Stimulated activated CD8-positive, alpha-beta memory T cell treated with anti-CD3 and anti-CD28 coated beads, Interleukin-15, amount 100 ng/mL, for 1 hour (primary cell): ENCODE results near the gene NAT9.

ENCODE experiments used
- DNase-seq: peaks from one replicate; pipeline ENCODE4 v3.0.0-alpha.2; 2020; ENCODE audit warnings: low read depth

Gene NAT9

GRCh38 chr17:74744714-74745547 is 31.2 kb downstream of the NAT9 start:
- peak; percentile 70 for DNase-seq

- no peak for DNase-seq
Observed at GRCh38 chr17:74744349-74744713, 31.8 kb downstream of the NAT9 start.

GRCh38 chr17:74743755-74744154 is 32.4 kb downstream of the NAT9 start:
- DNase-seq: no peak

- no peak for DNase-seq
Observed at GRCh38 chr17:74742978-74743545, 33.1 kb downstream of the NAT9 start.

- DNase-seq: no peak
Observed at GRCh38 chr17:74742153-74742515, 34.0 kb downstream of the NAT9 start.

GRCh38 chr17:74740641-74741387 is 35.3 kb downstream of the NAT9 start:
- no peak for DNase-seq

- no peak for DNase-seq
Observed at GRCh38 chr17:74740173-74740572, 36.0 kb downstream of the NAT9 start.

- DNase-seq: no peak
Observed at GRCh38 chr17:74739227-74739831, 36.8 kb downstream of the NAT9 start.

GRCh38 chr17:74738051-74738996 is 37.8 kb downstream of the NAT9 start:
- DNase-seq: peak; percentile 50

GRCh38 chr17:74737299-74738050 is 38.7 kb downstream of the NAT9 start:
- DNase-seq: peak; percentile 30

- DNase-seq: no peak
Observed at GRCh38 chr17:74736513-74737298, 39.4 kb downstream of the NAT9 start, which contains the start of gene RAB37. RAB37 (plus strand) TSS chr17:74737256; CDS start chr17:74737273, 17 bp downstream.

- no peak for DNase-seq
Observed at GRCh38 chr17:74734256-74734655, 41.9 kb downstream of the NAT9 start.

GRCh38 chr17:74733365-74734122 is 42.6 kb downstream of the NAT9 start:
- DNase-seq: no peak

- no peak for DNase-seq
Observed at GRCh38 chr17:74732042-74732867, 43.9 kb downstream of the NAT9 start.

- no peak for DNase-seq
Observed at GRCh38 chr17:74731347-74731605, 44.9 kb downstream of the NAT9 start.

- peak; percentile 24 for DNase-seq
Observed at GRCh38 chr17:74730491-74731346, 45.4 kb downstream of the NAT9 start.

GRCh38 chr17:74729866-74730265 is 46.3 kb downstream of the NAT9 start:
- no peak for DNase-seq

- DNase-seq: no peak
Observed at GRCh38 chr17:74729368-74729767, 46.8 kb downstream of the NAT9 start.
